ENCODE measurements around the gene RGS12. TPM values are rescaled to one million over a fixed set of nuclear protein-coding genes. Genes with fewer than 3 reads are reported as not detected.

The RGS12 gene
- 60.4 and 69.5 TPM in 2 replicates for total RNA-seq
- long read RNA-seq, partial matches to known transcripts = 7 of 28 reads
- long read RNA-seq, other reads (novel, unspliced or antisense) = 20 of 28 reads

GRCh38 chr4:3292571-3293400, at the start of gene RGS12:
RGS12 (plus strand) TSS chr4:3293021; CDS start chr4:3316171, 23,150 bp downstream.
- Mint-ChIP-seq H3K4me3 (peak within 1 kb of the TSS; percentile 95), H3K36me3 (ENCODE audit: low read depth) (peaks cover 17% of the 10 kb centered on the region)
- TF ChIP-seq CTCF (conservative IDR thresholded peaks at IDR 0.05) = no peak

GRCh38 chr4:3243136-3243780, 49.6 kb upstream of the RGS12 start:
- Mint-ChIP-seq H3K27me3 (ENCODE audit: low read depth) (no peaks in the 10 kb centered on the region), H3K9me3 (no peaks in the 10 kb centered on the region), H3K36me3 (ENCODE audit: low read depth) (no peaks in the 10 kb centered on the region), H3K27ac (ENCODE audit: unreplicated experiment) (peak overlapping the region; percentile 45), H3K4me1 (no peaks in the 10 kb centered on the region), H3K4me3 (peak overlapping the region; percentile 47)
- TF ChIP-seq CTCF (conservative IDR thresholded peaks at IDR 0.05) = no peak
- DNase-seq (ENCODE audit: low read depth, low spot score) = no peak

More at GRCh38 chr4:3292571-3293400, at the start of gene RGS12:
- Mint-ChIP-seq H3K4me1 (peaks cover 42% of the 10 kb centered on the region), H3K27me3 (ENCODE audit: low read depth) (no peaks in the 10 kb centered on the region), H3K9me3 (peaks cover 5% of the 10 kb centered on the region), H3K27ac (ENCODE audit: unreplicated experiment) (peak within 1 kb of the TSS; percentile 95)
- peak; percentile 92 for DNase-seq (ENCODE audit: low read depth, low spot score)

- no peaks in the 10 kb centered on the region for H3K36me3 Mint-ChIP-seq (ENCODE audit: low read depth)
Observed at GRCh38 chr4:3244002-3244401, 48.8 kb upstream of the RGS12 start.

GRCh38 chr4:3244747-3245146, 48.1 kb upstream of the RGS12 start:
- no peak for DNase-seq (ENCODE audit: low read depth, low spot score)
- Mint-ChIP-seq H3K36me3 (ENCODE audit: low read depth) (no peaks in the 10 kb centered on the region), H3K9me3 (no peaks in the 10 kb centered on the region), H3K4me3 (no peak overlapping the region), H3K27ac (ENCODE audit: unreplicated experiment) (no peak overlapping the region), H3K4me1 (no peaks in the 10 kb centered on the region), H3K27me3 (ENCODE audit: low read depth) (no peaks in the 10 kb centered on the region)
- no peak for TF ChIP-seq CTCF (conservative IDR thresholded peaks at IDR 0.05)

More at GRCh38 chr4:3244002-3244401, 48.8 kb upstream of the RGS12 start:
- TF ChIP-seq CTCF (conservative IDR thresholded peaks at IDR 0.05) = no peak
- Mint-ChIP-seq H3K4me1 (no peaks in the 10 kb centered on the region), H3K9me3 (no peaks in the 10 kb centered on the region), H3K27me3 (ENCODE audit: low read depth) (no peaks in the 10 kb centered on the region), H3K27ac (ENCODE audit: unreplicated experiment) (no peak overlapping the region), H3K4me3 (no peak overlapping the region)
- DNase-seq (ENCODE audit: low read depth, low spot score) = no peak

GRCh38 chr4:3245676-3246075, 47.1 kb upstream of the RGS12 start:
- Mint-ChIP-seq H3K9me3 (no peaks in the 10 kb centered on the region), H3K36me3 (ENCODE audit: low read depth) (no peaks in the 10 kb centered on the region), H3K4me3 (no peak overlapping the region), H3K27ac (ENCODE audit: unreplicated experiment) (no peak overlapping the region), H3K4me1 (no peaks in the 10 kb centered on the region), H3K27me3 (ENCODE audit: low read depth) (no peaks in the 10 kb centered on the region)
- no peak for DNase-seq (ENCODE audit: low read depth, low spot score)
- TF ChIP-seq CTCF (conservative IDR thresholded peaks at IDR 0.05) = no peak

Data from neural crest cell (in vitro differentiated cells).